HG02884 (cell line): ENCODE measurements around the gene STK4.
"Not testable (repeated sequence)": the region's sequence is repeated elsewhere in the genome, so short reads cannot be mapped to it uniquely, and the experiment has no call there.

Experiments used
- ATAC-seq: cut with Tn5 transposase; IDR thresholded peaks from one replicate; pipeline ENCODE4 v1.9.1; 2021; ENCODE audit warnings: mild to moderate bottlenecking, moderate library complexity; ENCODE audit not compliant: unreplicated experiment

STK4 gene

GRCh38 chr20:45021631-45022030 lies 55.3 kb downstream of the STK4 start:
- ATAC-seq = no peak

- not testable (repeated sequence) for ATAC-seq
Measured at GRCh38 chr20:45023140-45023539, 56.8 kb downstream of the STK4 start.

GRCh38 chr20:45028424-45029136 lies 62.3 kb downstream of the STK4 start:
- no peak for ATAC-seq

- no peak for ATAC-seq
Measured at GRCh38 chr20:45029884-45030283, 63.6 kb downstream of the STK4 start.

- no peak for ATAC-seq
Measured at GRCh38 chr20:45032276-45032675, 66.0 kb downstream of the STK4 start.

GRCh38 chr20:45032781-45033180 lies 66.5 kb downstream of the STK4 start:
- ATAC-seq = no peak

- ATAC-seq = no peak
Measured at GRCh38 chr20:45034436-45034835, 68.1 kb downstream of the STK4 start.

GRCh38 chr20:45036044-45036755 lies 69.9 kb downstream of the STK4 start:
- no peak for ATAC-seq

- ATAC-seq = no peak
Measured at GRCh38 chr20:45037050-45037449, 70.7 kb downstream of the STK4 start.

- no peak for ATAC-seq
Measured at GRCh38 chr20:45037635-45038034, 71.3 kb downstream of the STK4 start.

- no peak for ATAC-seq
Measured at GRCh38 chr20:45038745-45039474, 72.6 kb downstream of the STK4 start.

- ATAC-seq = no peak
Measured at GRCh38 chr20:45039475-45039820, 73.1 kb downstream of the STK4 start.

GRCh38 chr20:45041464-45042337 lies 75.4 kb downstream of the STK4 start:
- no peak for ATAC-seq

GRCh38 chr20:45042978-45043377 lies 76.7 kb downstream of the STK4 start:
- no peak for ATAC-seq

- no peak for ATAC-seq
Measured at GRCh38 chr20:45044084-45044573, 77.8 kb downstream of the STK4 start.

- ATAC-seq = no peak
Measured at GRCh38 chr20:45044601-45045000, 78.3 kb downstream of the STK4 start.

- ATAC-seq = no peak
Measured at GRCh38 chr20:45047581-45048119, 81.3 kb downstream of the STK4 start.

- ATAC-seq = no peak
Measured at GRCh38 chr20:45049438-45049837, 83.1 kb downstream of the STK4 start.

- no peak for ATAC-seq
Measured at GRCh38 chr20:45049904-45050471, 83.7 kb downstream of the STK4 start.
